Cardiac fibroblast (primary cell): ENCODE results near the gene PCDHB4.
"Not testable (repeated sequence)": the region's sequence is repeated elsewhere in the genome, so short reads cannot be mapped to it uniquely, and the experiment has no call there.

Source experiments
- DNase-seq, 2 donors: peaks; one replicate each; pipeline versions ENCODE4 v3.0.0 to v3.0.0-alpha.2; 2010; ENCODE audit warnings: low read depth in 2 of 2
- H3K4me3 ChIP-seq, 2 donors: replicated peaks in 1 of 2; 1 replicate in 1 of 2; 2 replicates in 1 of 2; pipeline ENCODE4 v1.5.1; 2011; ENCODE audit warnings: low read depth in 2 of 2, low read length in 2 of 2, mild to moderate bottlenecking in 2 of 2, moderate library complexity in 1 of 2
- CTCF ChIP-seq: IDR thresholded peaks from one replicate; pipeline ENCODE4 v1.5.1; 2011; ENCODE audit warnings: low read depth, mild to moderate bottlenecking, low read length, inconsistent platforms

The PCDHB4 gene

GRCh38 chr5:141121563-141121962 is at the start of gene PCDHB4:
PCDHB4 (plus strand) TSS chr5:141121818; CDS start chr5:141121999, 181 bp downstream.
- H3K4me3 ChIP-seq: no peak within 1 kb of the TSS
- DNase-seq: peak in 1 of 2 donors; percentile 25
- TF ChIP-seq CTCF: peak; percentile 7

GRCh38 chr5:141077826-141078225 is 43.8 kb upstream of the PCDHB4 start:
- DNase-seq: no peak
- TF ChIP-seq CTCF: no peak
- no peak overlapping the region for H3K4me3 ChIP-seq

- no peak for TF ChIP-seq CTCF
- no peak for DNase-seq
- H3K4me3 ChIP-seq: no peak overlapping the region
Observed at GRCh38 chr5:141082228-141082627, 39.4 kb upstream of the PCDHB4 start.

GRCh38 chr5:141084487-141084989 is 37.1 kb upstream of the PCDHB4 start:
- peak; percentile 61 for TF ChIP-seq CTCF
- H3K4me3 ChIP-seq: peak overlapping the region in 1 of 2 donors; percentile 41
- peak; percentile 34 to 60 for DNase-seq

- H3K4me3 ChIP-seq: no peak within 1 kb of the TSS
- TF ChIP-seq CTCF: no peak
- peak; percentile 14 to 19 for DNase-seq
Observed at GRCh38 chr5:141094481-141095262, 26.9 kb upstream of the PCDHB4 start, which contains the start of gene PCDHB2. PCDHB2 (plus strand) TSS chr5:141094615; CDS start chr5:141094791, 176 bp downstream.

- DNase-seq: no peak
- no peak for TF ChIP-seq CTCF
- no peak overlapping the region for H3K4me3 ChIP-seq
Observed at GRCh38 chr5:141095263-141095641, 26.4 kb upstream of the PCDHB4 start.

- not testable (repeated sequence) for DNase-seq, H3K4me3 ChIP-seq
Observed at GRCh38 chr5:141096181-141096580, 25.4 kb upstream of the PCDHB4 start.

GRCh38 chr5:141096586-141096985 is 25.0 kb upstream of the PCDHB4 start:
- not testable (repeated sequence) for DNase-seq, H3K4me3 ChIP-seq
